K562 (cell line): ENCODE results near the gene UBA1. TPM values are rescaled to one million over a fixed set of nuclear protein-coding genes. Genes with fewer than 3 reads are reported as not detected.
A peak's percentile ranks its signal among the peaks of the same experiment; 100 is the strongest.

Source experiments
- ATAC-seq: fragments of 200-7000 bp; cut with Tn5 transposase; 3 replicates; pipeline ENCODE4 v1.9.1; 2020; ENCODE audit warnings: moderate library complexity
- BruUV-seq: library from RNA; stranded (reverse); fragments of 400-500 nt; replicated peaks from 2 replicates; lab custom pipeline; 2021; lab: Mats Ljungman, UMichigan
- CTCF ChIA-PET: fragments of 300-600 bp; formaldehyde crosslinking; extraction: SDS; loops from one replicate; lab custom pipeline; 2021; ENCODE audit warnings: low intra/inter-chr PET ratio; lab: Yijun Ruan, JAX
- POLR2A ChIA-PET: fragments of 300-600, 350-650 bp; sonication (Branson Sonifier 250); formaldehyde crosslinking; extraction: SDS; loops from one replicate; lab custom pipeline; 2021; ENCODE audit warnings: antibody characterized with exemption, inconsistent platforms; lab: Yijun Ruan, JAX
- DNase-seq, 4 experiments: peaks; one replicate each; pipeline versions ENCODE4 v3.0.0 to v3.0.0-alpha.2; 2011 to 2018; ENCODE audit warnings: low spot score in 3 of 4, mixed read lengths in 3 of 4; ENCODE audit errors: extremely low read depth in 1 of 4
- FAIRE-seq: peaks from 2 replicates; lab custom pipeline; 2011; peaks lifted over from hg19 to GRCh38; lab: Jason Lieb, UNC
- H2AFZ ChIP-seq: 2 replicates; pipeline ENCODE4 v1.6.0; 2011; ENCODE audit warnings: low read depth, low read length, control low read depth, inconsistent platforms
- H3K27ac ChIP-seq: fragments of 200-600 bp; 3 replicates; pipeline ENCODE4 v1.8.0; 2011; ENCODE audit warnings: low read depth, mild to moderate bottlenecking, control low read depth, inconsistent platforms, low read length, moderate library complexity, mixed read lengths; ENCODE audit errors: extremely low read depth
- H3K27me3 ChIP-seq, 2 experiments: fragments of 300-600 bp in 1 of 2; 2 replicates in 1 of 2; 3 replicates in 1 of 2; pipeline versions ENCODE4 v1.6.0 to v1.8.0; 2011; ENCODE audit warnings: inconsistent platforms in 2 of 2, low read length in 2 of 2, mild to moderate bottlenecking in 1 of 2, mixed read lengths in 1 of 2, moderate library complexity in 1 of 2; ENCODE audit not compliant: control insufficient read depth in 2 of 2, insufficient read depth in 2 of 2
- H3K36me3 ChIP-seq: fragments of 300-600 bp; 3 replicates; pipeline ENCODE4 v1.8.0; 2011; ENCODE audit warnings: mild to moderate bottlenecking, low read length, inconsistent platforms; ENCODE audit not compliant: control insufficient read depth, insufficient read depth
- H3K4me1 ChIP-seq, 2 experiments: fragments of 200-600 bp in 1 of 2; replicated peaks in 1 of 2; 2 replicates in 1 of 2; 3 replicates in 1 of 2; pipeline versions ENCODE4 v1.5.1 to v1.8.0; 2011; ENCODE audit warnings: inconsistent platforms in 2 of 2, low read length in 2 of 2, mild to moderate bottlenecking in 1 of 2, mixed read lengths in 1 of 2, moderate library complexity in 1 of 2; ENCODE audit not compliant: control insufficient read depth in 2 of 2, insufficient read depth in 2 of 2
- H3K4me2 ChIP-seq: 2 replicates; pipeline ENCODE4 v1.6.1; 2011; ENCODE audit warnings: low read length, control low read depth, inconsistent platforms, mixed read lengths; ENCODE audit not compliant: insufficient read depth
- H3K4me3 ChIP-seq: fragments of 200-600 bp; sonication (generic), shearing (Covaris generic); 2 replicates; pipeline ENCODE4 v1.5.1; 2016; ENCODE audit warnings: control low read depth, inconsistent platforms
- H3K79me2 ChIP-seq: fragments of 200-600 bp; 3 replicates; pipeline ENCODE4 v1.8.0; 2011; ENCODE audit warnings: low read length, inconsistent platforms; ENCODE audit not compliant: control insufficient read depth, insufficient read depth
- H3K9ac ChIP-seq, 2 experiments: 2 replicates each; pipeline versions ENCODE4 v1.6.0 to v1.6.1; 2011; ENCODE audit warnings: low read depth in 2 of 2, low read length in 2 of 2, control low read depth in 1 of 2, inconsistent platforms in 1 of 2, mild to moderate bottlenecking in 1 of 2, mixed read lengths in 1 of 2; ENCODE audit not compliant: insufficient read depth in 1 of 2
- H3K9me1 ChIP-seq: one replicate; pipeline ENCODE4 v1.6.0; 2011; ENCODE audit warnings: inconsistent platforms, mild to moderate bottlenecking, low read length, moderate library complexity; ENCODE audit not compliant: control insufficient read depth, insufficient read depth
- H3K9me3 ChIP-seq: replicated peaks from 2 replicates; pipeline ENCODE4 v1.5.1; 2011; ENCODE audit warnings: low read depth, low read length, inconsistent platforms; ENCODE audit not compliant: control insufficient read depth, insufficient read depth
- H4K20me1 ChIP-seq: replicated peaks from 2 replicates; pipeline ENCODE4 v1.6.1; 2011; ENCODE audit warnings: low read length, inconsistent platforms, mixed read lengths; ENCODE audit not compliant: control insufficient read depth, insufficient read depth
- RBFOX2 ChIP-seq: fragments of 200-400 bp; formaldehyde crosslinking; IDR thresholded peaks from 2 replicates; pipeline ENCODE4 v1.6.1; 2017; ENCODE audit warnings: low read depth, mild to moderate bottlenecking, low read length, moderate library complexity
- RFX1 ChIP-seq: fragments of 450-650 bp; IDR thresholded peaks from 2 replicates; pipeline ENCODE4 v1.6.1; 2016; ENCODE audit warnings: mild to moderate bottlenecking, moderate library complexity
- ZNF121 ChIP-seq: sonication (generic); formaldehyde crosslinking; conservative IDR thresholded peaks from 2 replicates; pipeline ENCODE4 v1.8.0; 2022; ENCODE audit warnings: missing genetic modification reagents
- ZNF263 ChIP-seq: sonication (generic); formaldehyde crosslinking; IDR thresholded peaks from 2 replicates; pipeline ENCODE4 v1.8.0; 2022; ENCODE audit warnings: mild to moderate bottlenecking, missing genetic modification reagents, borderline replicate concordance
- WGBS: fragments of 100-300 bp; shearing (Covaris generic); methylation state at CpG from one replicate; pipeline ENCODE4 v1.1.6; 2016; ENCODE audit warnings: low coverage, mixed read lengths; ENCODE audit not compliant: insufficient coverage; ENCODE audit errors: missing lambda C conversion rate; 5-methylcytosine and 5-hydroxymethylcytosine counted together
- in situ Hi-C: fragments of 300-500 bp; cut with MboI; formaldehyde crosslinking; loops from 4 replicates; pipeline ENCODE4 v1.15.0; 2018; ENCODE audit warnings: inconsistent platforms, mixed read lengths
- intact Hi-C: fragments of 100-400 bp; cut with micrococcal nuclease; formaldehyde crosslinking; loops from 2 replicates; pipeline ENCODE4 v1.14.2; 2022
- polyA plus RNA-seq, 8 experiments: library from polyadenylated mRNA; depleted of rRNA in 4 of 8; stranded (reverse) in 5 of 8; unstranded in 3 of 8; fragments of >200 nt; fragmentation: Nextera tagmentation in 2 of 8; fragmentation: Illumina TruSeq in 1 of 8; extraction: Ambion mirVana in 2 of 8; extraction: Trizol in 1 of 8; gene quantifications; 2 replicates each; pipeline versions ENCODE4 v1.2.1 to v1.2.3, GENCODE V29; 2011 to 2014; ENCODE audit warnings: inconsistent platforms in 1 of 8, missing spikeins in 1 of 8
- total RNA-seq, 7 experiments: library from RNA; depleted of rRNA in 6 of 7; stranded (reverse); fragments of >200 nt in 6 of 7; fragmentation: Illumina TruSeq in 2 of 7; extraction: Trizol in 2 of 7; gene quantifications; 2 replicates each; pipeline versions ENCODE4 v1.2.1 to v1.2.3, GENCODE V29; 2011 to 2021; ENCODE audit warnings: low replicate concordance in 1 of 7
- TF ChIP-seq, protein P1 (sequence below): sonication (generic); formaldehyde crosslinking; IDR thresholded peaks from 2 replicates; pipeline ENCODE4 v1.8.1; 2023; ENCODE audit warnings: mild to moderate bottlenecking, missing genetic modification reagents

Gene UBA1
- total and polyA plus RNA-seq, 9 of the 15 experiments (the other 6 are each of a cell fraction or from before 2014, with no cell fraction given), result 32.0 to 174 (median 93.6) TPM

DNA sequence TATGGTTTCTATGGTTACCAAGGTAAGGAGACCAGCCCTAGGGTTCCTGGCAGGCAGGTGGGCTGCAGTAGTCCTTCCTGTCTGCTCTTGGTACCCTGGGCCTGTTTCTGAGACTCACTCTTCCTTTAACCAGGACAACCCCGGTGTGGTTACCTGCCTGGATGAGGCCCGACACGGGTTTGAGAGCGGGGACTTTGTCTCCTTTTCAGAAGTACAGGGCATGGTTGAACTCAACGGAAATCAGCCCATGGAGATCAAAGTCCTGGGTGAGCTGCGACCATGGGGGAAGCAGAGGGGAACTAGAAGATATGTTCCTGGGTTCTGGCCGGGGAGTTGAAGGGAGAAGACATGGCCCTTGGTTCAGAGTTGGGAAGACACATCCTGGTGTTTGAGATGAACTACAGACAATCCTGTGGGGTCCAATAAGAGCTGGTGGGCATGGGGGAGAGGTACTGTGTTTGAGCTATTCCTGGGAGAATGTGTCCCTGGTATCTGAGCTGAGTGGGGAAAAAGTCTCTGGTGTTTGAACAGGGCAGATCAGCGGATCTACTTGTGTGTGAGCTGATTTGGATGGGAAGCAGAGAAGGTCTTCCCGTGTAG is 7.8 kb downstream of the UBA1 start:
- Histone ChIP-seq H4K20me1 (peaks cover 13% of the 10 kb centered on the region), H3K4me3 (no peak overlapping the region), H3K27me3 (no peaks in the 10 kb centered on the region), H3K4me1 (no peaks in the 10 kb centered on the region; a peak in 1 of 5 replicates), H3K9me1 (peaks cover 3% of the 10 kb centered on the region), H2AFZ (no peak overlapping the region), H3K79me2 (peaks cover 14% of the 10 kb centered on the region), H3K9me3 (no peaks in the 10 kb centered on the region), H3K27ac (no peak overlapping the region), H3K4me2 (no peak overlapping the region), H3K9ac (no peak overlapping the region), H3K36me3 (peaks cover 96% of the 10 kb centered on the region; the same call in 2 of the 3 replicates)
- ATAC-seq, result no peak
- TF ChIP-seq ZNF121 (CRISPR knock-in tag), result no peak
- TF ChIP-seq RFX1, result peak; percentile 35
- no peak for TF ChIP-seq ZNF263
- ChIA-PET CTCF (no interaction called here), POLR2A (interaction anchor here (0.6 to 3.0 kb wide), 3 partner anchors 11 to 105 kb away, joined by 3 to 20 read pairs (median 3); partner anchors contain the start of gene CDK16)
- in situ Hi-C loops, result no loop called here
- WGBS, result 92% methylated on average over 7 of the region's 9 CpGs
- intact Hi-C loops, result no loop called here
- no peak for FAIRE-seq
- no peak for DNase-seq
- BruUV-seq, result no TSS peak

DNA sequence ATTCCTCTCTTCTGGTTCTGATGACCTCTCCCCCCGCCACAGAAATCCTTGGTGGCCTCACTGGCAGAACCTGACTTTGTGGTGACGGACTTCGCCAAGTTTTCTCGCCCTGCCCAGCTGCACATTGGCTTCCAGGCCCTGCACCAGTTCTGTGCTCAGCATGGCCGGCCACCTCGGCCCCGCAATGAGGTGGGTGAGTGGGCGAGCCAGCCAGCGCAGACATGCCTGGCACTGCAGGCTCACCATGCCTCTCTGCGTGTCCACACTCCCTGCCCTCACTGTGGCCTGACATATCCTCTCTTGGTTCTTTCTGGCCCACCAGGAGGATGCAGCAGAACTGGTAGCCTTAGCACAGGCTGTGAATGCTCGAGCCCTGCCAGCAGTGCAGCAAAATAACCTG is 8.7 kb downstream of the UBA1 start:
- intact Hi-C loops, result no loop called here
- H3K4me2 ChIP-seq, result no peak overlapping the region
- FAIRE-seq, result no peak
- no peak overlapping the region for H3K9ac ChIP-seq
- no peak overlapping the region for H3K27ac ChIP-seq
- H3K9me3 ChIP-seq, result no peaks in the 10 kb centered on the region
- no peaks in the 10 kb centered on the region for H3K4me1 ChIP-seq
- no peak overlapping the region for H3K4me3 ChIP-seq
- WGBS, result 99% methylated on average over 8 of the region's 11 CpGs
- H3K36me3 ChIP-seq, result peaks cover 95% of the 10 kb centered on the region; the same call in 2 of the 3 replicates
- no peak overlapping the region for H2AFZ ChIP-seq
- in situ Hi-C loops, result no loop called here
- TF ChIP-seq, protein P1, sequence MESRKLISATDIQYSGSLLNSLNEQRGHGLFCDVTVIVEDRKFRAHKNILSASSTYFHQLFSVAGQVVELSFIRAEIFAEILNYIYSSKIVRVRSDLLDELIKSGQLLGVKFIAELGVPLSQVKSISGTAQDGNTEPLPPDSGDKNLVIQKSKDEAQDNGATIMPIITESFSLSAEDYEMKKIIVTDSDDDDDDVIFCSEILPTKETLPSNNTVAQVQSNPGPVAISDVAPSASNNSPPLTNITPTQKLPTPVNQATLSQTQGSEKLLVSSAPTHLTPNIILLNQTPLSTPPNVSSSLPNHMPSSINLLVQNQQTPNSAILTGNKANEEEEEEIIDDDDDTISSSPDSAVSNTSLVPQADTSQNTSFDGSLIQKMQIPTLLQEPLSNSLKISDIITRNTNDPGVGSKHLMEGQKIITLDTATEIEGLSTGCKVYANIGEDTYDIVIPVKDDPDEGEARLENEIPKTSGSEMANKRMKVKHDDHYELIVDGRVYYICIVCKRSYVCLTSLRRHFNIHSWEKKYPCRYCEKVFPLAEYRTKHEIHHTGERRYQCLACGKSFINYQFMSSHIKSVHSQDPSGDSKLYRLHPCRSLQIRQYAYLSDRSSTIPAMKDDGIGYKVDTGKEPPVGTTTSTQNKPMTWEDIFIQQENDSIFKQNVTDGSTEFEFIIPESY (CRISPR knock-in tag), result no peak
- TF ChIP-seq RBFOX2, result 0 out of 2 replicates have a peak, but pooled peaks have one; percentile 26
- POLR2A ChIA-PET, result interaction anchor here (0.7 to 3.0 kb wide), 3 partner anchors 10 to 1247 kb away, joined by 3 to 20 read pairs (median 3); partner anchors contain the start of gene CDK16
- H3K79me2 ChIP-seq, result peaks cover 6% of the 10 kb centered on the region
- no peaks in the 10 kb centered on the region for H3K27me3 ChIP-seq
- CTCF ChIA-PET, result no interaction called here
- DNase-seq, result no peak
- BruUV-seq, result no TSS peak
- H4K20me1 ChIP-seq, result peaks cover 11% of the 10 kb centered on the region
- H3K9me1 ChIP-seq, result peaks cover 3% of the 10 kb centered on the region
- no peak for ATAC-seq
